Endometrium (tissue), 2 donors: ENCODE results near the gene ADARB1.
A peak's percentile ranks its signal among the peaks of the same experiment; 100 is the strongest.

ENCODE experiments used
- FAIRE-seq: peaks from 2 replicates; lab custom pipeline; 2012; peaks lifted over from hg19 to GRCh38; lab: Jason Lieb, UNC
- donor health status: control.
- donor health status: control.

ADARB1 gene

DNA sequence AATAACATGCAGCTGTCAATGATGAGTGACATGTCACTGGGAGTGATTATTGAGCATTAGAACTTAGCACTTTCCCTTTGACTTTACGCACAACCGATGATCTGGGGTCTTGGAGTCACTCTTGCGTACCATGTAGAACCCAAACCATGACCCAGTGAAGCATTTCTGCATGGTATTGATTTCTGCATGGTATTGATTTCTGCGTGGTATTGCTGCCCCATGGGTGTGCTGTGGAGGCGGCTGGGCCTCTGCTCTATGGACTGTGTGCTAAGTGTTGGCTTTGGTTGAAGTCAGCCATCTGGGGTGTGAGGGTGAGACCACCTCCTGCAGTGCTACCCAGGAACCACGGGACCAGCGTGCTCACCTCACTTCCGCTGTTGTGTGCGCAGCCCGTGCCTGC, 98.0 kb downstream of the ADARB1 start:
- FAIRE-seq, result no peak

DNA sequence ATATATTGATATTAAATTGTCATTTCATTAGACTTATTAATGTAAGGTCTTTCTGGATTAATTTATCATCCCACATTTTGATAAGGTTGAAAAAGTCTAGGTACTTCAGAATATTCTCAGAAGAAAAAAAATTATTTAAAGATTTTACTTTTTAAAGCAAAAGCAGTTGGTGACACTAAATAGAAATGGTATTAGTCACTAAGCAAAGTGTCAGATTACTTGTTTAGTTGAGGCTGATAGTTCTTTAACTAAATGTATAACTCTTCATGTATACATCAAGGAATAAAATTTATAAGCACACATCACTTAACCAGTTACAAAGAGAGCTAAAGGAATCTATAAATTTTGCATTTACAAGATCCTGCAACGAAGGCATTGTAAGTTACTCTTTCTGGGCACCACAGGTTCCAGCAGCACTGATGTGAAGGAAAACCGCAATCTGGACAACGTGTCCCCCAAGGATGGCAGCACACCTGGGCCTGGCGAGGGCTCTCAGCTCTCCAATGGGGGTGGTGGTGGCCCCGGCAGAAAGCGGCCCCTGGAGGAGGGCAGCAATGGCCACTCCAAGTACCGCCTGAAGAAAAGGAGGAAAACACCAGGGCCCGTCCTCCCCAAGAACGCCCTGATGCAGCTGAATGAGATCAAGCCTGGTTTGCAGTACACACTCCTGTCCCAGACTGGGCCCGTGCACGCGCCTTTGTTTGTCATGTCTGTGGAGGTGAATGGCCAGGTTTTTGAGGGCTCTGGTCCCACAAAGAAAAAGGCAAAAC, 101.1 kb downstream of the ADARB1 start:
- peak; percentile 21 for FAIRE-seq

DNA sequence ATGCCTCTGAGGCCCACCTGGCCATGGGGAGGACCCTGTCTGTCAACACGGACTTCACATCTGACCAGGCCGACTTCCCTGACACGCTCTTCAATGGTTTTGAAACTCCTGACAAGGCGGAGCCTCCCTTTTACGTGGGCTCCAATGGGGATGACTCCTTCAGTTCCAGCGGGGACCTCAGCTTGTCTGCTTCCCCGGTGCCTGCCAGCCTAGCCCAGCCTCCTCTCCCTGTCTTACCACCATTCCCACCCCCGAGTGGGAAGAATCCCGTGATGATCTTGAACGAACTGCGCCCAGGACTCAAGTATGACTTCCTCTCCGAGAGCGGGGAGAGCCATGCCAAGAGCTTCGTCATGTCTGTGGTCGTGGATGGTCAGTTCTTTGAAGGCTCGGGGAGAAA, 101.8 kb downstream of the ADARB1 start:
- no peak for FAIRE-seq

DNA sequence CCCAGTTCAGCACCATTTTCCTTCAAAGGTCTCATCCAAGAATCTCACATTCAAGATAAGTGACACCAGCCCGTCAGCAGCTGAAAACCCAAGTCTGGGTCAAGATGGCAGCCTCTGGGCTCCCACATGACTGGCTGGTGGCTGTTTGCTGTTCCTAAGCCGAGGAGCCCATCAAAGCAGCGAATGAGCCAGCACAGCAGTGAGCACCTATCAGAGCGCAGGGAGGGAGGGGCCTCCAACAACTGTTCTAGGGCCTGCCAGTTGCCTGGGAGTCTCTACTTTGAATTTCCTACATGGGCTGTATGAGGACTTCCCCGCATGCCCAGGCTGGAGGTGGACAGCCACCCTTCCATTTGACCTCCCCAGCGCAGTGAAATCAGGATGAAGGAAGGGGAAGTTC, 102.7 kb downstream of the ADARB1 start:
- FAIRE-seq, result no peak

DNA sequence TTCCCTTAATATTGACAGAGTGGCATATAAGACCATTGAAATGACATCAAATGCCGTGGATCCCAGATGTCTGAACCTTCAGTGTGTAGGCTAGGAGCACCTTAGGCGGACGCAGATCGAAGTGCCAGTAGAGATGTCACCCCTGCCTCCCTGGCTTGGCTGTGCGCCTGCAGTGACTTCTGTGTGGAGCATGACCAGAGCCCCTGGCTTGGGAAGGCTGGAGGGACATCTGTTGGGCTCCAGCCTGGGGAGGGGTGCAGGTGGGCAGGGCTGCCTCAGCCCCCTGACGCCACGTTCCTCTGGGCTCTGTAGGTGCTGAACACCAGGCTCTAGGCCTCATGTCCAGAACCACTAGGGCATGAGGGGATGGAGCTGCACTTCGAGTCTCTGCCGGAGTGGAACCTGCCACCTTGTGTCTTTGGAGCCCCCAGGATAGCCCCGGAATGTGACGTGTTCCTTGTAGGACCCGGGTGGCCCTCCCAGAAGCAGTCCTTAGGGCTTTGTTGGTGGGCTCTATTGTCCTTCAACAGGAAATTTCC, 103.8 kb downstream of the ADARB1 start:
- FAIRE-seq, result no peak

DNA sequence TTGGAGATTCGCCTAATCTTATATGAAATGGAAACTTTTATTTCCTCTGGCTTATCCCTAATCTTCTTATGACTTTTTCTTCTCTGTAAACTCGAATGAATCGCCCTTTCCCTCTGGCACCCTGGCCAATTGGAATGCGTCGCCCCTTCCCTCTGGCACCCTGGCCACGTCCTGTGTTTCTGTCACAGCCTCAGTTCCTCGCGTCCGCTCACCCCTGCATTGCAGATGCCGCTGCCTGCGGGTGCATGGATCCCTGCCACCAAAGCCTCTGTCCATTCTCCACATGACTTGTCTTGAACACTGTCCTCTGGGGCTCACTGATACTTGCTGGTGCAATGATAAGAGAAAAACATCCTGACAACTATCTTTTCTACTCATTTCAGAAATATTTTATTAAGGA, 104.6 kb downstream of the ADARB1 start:
- no peak for FAIRE-seq

DNA sequence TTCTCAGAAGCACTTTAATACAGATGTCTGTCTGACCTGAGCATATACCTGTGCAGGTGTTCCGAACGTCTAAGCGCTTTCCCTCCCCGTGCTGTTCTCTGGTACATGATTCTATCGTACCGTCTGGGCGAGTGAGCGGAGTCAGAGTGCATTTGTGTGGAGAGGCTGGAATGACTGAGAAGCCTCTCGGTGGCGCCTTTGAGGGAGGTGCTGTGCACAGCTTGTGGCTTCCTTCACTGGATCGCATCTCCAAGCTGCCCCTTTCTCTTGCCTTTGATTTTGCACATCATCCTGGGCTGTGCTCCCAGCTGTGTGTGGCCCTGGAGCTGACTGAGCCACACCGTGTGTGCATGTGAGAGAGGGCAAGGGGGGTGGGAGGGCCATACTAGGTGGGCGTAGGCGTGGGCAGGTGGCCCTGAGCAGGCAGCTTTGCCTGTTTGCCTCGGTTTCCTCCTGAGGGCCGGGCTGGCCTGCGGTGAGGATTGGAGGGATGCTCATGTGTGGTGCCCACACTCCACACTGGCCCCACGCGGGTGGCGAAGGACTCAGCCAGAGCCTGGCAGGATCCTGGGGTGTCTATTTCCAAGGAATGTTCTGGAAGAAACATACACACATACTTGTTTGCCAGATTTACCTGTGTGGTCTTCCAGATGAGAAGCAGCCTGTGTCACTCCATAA, 105.3 kb downstream of the ADARB1 start:
- FAIRE-seq, result no peak

DNA sequence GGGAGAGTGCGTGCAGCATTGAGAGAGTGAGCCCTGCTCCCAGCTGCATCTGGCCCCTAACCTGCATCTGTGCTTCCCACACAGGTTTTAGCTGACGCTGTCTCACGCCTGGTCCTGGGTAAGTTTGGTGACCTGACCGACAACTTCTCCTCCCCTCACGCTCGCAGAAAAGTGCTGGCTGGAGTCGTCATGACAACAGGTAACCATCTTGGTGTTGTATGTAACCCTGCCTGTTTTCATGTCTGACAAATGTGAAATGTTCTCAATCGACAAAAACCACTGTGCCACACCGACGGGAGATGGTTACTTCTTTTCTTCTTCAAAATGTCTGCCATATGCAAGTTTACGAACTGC, 105.8 kb downstream of the ADARB1 start:
- FAIRE-seq, result no peak

DNA sequence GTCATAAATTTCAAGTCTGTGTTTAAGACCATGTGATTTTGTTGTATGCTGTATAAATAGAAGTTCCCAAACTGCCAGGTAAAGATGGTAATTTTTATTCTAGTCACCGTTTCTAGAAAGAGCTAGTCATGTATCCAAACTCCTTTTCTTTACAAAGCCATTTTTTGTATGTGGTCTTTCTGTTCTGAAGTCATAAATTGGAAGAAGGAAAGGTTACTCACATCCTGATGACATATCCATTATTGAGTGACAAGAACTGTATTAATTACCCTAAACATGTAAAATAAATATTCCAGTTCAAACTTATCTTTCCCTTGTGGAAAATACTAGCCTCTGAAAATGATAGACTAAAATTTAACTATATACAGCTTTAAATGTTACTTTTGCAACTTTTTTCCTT, 108.6 kb downstream of the ADARB1 start:
- no peak for FAIRE-seq

DNA sequence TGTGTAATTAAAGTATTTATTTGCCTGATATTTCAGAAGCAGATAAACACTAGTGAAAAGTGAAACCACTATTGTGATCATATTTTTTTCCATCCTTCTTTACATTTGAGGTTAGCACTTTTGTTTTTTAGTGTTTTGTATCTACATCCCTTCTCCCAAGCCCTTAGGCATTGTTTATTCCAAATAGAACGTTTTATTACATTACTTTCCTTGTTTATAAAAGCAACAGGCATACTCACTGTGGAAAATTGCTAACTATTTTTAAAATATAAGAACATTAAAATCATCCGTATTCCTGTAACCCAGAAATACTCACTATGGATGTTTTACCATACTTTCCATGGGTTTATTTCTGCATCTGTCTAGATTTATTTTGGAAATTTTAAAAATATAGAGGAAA, 109.5 kb downstream of the ADARB1 start:
- FAIRE-seq, result no peak

DNA sequence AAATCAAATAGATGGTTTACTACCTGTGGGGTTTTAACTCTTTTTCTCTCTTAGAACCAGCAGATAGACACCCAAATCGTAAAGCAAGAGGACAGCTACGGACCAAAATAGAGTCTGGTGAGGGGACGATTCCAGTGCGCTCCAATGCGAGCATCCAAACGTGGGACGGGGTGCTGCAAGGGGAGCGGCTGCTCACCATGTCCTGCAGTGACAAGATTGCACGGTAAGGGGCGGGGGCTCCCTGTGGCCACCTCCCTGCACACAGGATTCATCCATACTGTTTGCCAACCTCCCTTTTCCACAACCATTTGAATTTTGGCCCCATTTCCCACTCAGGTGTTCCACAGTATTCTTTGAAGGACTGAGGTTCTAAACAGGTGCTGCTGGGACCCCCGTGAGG, 110.5 kb downstream of the ADARB1 start:
- no peak for FAIRE-seq

DNA sequence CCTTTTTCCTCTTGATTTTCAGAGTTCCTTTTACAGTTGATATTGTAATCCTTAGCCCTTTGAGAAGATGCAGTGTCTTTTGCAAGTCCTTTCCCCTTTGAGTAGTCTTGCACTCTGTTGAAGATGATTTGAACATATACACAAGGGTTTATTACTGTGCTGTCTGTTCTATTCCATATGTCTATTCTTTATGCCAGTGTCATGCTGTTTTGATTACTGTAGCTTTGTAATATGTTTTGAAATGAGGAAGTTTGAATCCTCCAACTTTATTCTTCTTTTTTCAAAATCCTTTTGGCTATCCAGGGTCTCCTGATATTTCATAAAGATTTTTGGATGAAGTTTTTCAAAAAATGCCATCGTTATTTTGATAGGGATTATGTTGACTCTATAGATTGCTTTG, 112.3 kb downstream of the ADARB1 start:
- FAIRE-seq, result no peak

DNA sequence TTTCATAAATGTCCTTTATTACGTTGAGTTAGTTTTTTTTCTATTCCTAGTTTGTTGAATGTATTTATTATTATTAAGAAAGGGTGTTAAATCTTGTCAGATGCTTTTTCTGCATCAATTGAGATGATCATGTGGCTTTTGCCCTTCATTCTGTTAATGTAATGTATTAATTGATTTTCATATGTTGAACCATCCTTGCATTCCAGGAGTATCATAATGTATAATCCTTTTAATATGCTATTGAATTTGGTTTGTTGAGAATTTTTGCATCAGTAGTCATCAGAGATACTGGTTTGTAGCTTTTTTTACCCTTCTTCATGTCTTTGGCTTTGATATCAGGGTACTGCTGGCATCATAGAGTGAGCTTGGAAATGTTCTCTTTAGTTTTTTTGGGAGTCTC, 113.3 kb downstream of the ADARB1 start:
- FAIRE-seq, result no peak

DNA sequence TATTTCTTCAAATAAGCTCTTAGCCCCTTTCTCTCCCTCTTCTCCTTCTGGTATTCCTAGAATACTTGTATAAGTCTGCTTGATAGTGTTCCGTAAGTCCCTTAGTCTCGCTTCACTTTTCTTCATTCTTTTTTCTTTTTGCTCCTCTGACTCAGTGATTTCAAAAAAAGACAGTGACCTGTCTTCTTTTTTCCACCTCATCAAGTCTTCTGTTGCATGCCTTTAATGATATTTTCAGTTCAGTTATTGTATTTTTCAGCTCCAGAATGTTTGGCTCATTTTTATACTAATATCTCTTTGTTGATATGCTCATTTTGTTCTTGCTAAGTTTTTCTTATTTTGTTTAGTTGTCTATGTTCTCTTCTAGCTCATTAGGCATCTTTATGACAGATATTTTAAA, 115.6 kb downstream of the ADARB1 start:
- no peak for FAIRE-seq

DNA sequence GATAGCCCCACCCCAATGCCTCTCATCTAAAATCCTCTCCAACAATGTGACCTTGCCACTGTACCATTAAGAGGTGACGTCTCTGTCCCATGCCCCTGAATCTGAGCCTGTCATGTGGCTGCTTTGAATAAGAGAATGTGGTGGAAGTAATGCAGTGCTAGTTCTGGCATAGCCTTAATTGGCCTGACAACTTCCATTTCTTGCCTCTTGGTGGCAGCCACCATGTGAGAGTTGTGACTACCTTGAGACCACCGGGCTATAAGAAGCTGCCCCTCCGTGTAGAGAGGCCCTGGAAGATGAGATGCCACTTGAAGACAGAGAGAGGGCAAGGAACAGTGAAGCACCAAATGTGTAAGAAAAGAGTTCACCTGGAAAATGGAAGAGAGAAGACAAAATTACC, 118.0 kb downstream of the ADARB1 start:
- no peak for FAIRE-seq

DNA sequence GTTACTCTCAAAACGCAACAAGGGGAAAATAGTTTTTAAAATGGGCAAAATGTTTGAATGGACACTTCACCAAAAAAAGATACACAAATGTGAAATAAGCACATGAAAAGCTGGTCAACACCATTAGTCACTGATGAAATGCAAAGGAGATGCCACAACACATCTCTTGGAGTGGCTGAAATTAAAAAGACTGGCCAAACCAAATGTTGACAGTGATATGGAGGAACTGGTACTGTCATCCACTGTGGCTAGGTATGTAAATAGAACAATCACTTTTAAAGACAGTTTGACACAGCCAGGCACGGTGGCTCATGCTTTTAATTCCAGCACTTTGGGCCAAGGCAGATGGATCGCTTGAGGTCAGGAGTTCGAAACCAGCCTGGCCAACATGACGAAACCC, 122.2 kb downstream of the ADARB1 start:
- no peak for FAIRE-seq

DNA sequence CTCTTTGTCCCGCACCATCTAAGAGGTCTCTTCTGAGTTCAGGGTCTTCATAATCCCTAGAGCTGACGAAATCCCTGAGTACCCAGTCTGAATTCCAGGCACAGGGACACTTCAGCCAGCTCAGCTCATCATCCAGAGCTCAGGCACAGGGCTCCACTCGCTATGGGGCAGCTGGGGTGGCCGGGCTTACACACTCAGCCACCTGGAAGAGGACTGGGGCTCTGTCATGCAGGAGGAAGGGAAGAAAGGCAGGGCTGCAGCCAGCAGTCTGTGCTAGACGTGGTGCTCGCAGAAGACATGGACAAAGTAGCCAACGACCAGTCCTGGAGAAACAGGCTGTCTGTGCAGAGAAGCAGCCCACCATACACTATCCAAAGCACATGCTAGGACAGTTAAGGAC, 124.8 kb downstream of the ADARB1 start:
- no peak for FAIRE-seq

DNA sequence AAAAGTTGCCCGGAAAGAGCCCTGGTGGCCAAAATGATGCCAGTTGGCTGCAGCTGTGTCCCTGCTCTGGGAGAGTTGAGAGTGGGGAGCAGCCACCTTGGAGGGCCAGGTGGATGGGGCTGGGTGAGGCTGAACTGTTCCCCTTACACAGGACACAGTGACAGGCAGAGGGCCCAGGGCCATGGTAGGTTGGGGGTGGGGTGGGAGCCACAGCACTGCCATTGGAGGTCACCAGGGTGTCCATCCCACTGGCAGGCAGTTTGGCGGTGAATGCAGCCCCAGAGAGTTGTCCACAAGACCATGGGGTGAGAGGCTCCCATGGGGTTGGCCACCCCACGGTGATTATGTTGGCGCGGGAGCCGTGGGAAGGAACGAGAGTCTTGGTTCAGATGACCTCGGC, 125.7 kb downstream of the ADARB1 start:
- FAIRE-seq, result no peak

DNA sequence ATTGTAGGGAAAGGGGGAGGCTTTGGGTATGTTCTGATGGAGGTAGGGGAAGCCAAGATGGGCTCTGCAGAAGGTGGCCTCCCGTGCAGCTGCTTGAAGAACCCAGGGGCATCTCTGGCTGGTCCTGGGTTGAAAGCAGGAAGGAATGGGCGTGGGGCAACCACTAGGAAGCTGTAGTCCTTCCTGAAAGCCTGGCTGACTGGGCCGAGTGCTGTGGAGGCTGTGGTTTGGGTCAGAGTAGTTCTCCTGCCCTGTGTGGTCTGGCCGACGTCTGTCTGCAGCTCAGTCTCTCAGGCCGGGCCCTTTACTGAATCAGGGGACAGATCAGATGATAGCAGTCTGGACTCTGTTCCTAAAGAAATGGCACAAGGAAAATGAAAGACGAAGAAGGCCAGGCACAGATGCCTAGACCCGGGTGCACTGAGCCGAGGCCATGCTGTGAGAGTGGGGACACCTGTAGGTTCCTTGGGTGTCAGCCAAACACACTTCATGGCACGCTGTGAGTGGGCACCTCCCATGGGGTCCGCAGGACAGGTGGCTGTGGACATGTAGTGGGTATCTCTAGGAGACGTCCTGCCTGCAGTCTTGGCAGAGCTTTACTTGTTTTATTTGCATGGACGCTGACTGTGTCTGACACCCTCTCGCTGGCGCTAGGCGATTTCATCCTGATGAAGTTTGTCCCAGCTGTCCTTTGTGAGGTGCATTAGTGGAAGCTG, 126.4 kb downstream of the ADARB1 start:
- no peak for FAIRE-seq

DNA sequence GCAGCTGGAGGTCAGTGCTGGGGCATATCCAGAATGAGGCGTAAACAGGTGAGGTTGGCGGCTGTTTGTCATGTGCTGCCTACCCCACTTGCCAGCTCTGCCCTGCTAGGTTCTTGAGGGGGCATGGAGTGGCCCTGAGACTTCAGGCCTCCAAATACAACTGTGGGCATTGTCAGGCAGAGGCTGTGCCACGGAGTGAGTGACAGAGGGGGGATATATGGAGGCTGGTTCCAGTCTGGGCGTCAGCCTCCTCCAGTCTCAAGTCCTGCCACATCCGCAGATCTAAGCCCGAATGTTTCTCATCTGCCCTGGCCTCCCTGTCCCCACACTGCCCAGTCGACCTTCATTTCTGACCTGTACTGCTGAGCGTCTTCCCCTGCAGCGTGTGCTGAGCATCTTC, 128.0 kb downstream of the ADARB1 start:
- no peak for FAIRE-seq

DNA sequence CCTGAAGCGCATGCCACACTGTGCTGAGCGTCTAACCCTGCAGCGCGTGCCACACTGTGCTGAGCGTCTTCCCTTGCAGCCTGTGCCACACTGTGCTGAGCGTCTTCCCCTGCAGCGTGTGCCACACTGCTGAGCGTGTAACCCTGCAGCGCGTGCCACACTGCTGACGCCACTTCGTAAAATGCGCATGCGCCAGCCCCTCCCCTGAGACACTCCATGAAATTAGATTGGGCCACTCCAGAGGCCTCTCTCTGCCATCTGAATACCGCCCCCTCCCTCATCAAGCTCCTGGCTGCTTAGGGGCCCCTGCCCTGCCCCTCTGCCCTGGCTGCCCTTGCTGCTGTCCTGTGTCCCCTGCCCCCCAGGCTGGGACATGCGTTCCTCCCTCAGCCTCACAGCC, 128.5 kb downstream of the ADARB1 start:
- no peak for FAIRE-seq

DNA sequence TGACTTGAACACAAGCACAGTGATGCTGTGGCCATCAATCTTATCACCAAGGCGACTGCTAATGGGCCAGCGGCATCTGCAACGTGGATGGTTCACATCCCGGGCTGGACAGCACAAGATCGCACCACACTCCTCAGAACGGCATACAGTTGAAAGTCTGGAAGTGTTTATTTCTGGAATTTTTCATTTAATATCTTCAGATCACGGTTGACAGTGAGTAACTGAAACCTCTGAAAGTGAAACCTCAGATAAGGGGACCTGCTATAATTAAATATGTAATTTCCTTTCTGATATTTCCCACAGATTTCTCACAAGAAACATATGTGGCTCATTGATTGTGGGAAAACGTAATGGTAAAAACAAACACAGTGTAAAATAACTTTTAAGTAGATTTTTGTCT, 129.6 kb downstream of the ADARB1 start:
- FAIRE-seq, result no peak

DNA sequence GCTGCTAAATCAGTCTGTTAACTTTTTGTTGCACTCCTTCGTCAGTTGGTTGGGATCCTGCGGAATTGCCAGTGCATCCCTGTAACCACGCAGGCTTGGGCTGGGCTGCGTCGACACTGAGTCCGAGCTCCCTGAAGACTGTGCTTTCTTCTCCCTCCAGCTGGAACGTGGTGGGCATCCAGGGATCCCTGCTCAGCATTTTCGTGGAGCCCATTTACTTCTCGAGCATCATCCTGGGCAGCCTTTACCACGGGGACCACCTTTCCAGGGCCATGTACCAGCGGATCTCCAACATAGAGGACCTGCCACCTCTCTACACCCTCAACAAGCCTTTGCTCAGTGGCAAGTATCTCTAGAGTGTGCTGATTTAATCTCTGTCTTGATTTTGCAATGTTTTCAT, 130.0 kb downstream of the ADARB1 start:
- no peak for FAIRE-seq
